GM12878 (cell line): Measurements from ENCODE around the gene C11orf58. TPM values are rescaled to one million over a fixed set of nuclear protein-coding genes. Genes with fewer than 3 reads are reported as not detected.
A peak's percentile ranks its signal among the peaks of the same experiment; 100 is the strongest.

Source experiments
- ATAC-seq: fragments of 200-7000 bp; cut with Tn5 transposase; 3 replicates; pipeline ENCODE4 v1.9.1; 2020; ENCODE audit warnings: mild to moderate bottlenecking, moderate library complexity
- BruUV-seq: library from RNA; stranded (reverse); fragments of 400-500 nt; replicated peaks from 2 replicates; lab custom pipeline; 2021; lab: Mats Ljungman, UMichigan
- CTCF ChIA-PET: fragments of 300-600 bp; sonication (Branson Sonifier 250); formaldehyde crosslinking; extraction: SDS; loops from one replicate; lab custom pipeline; 2021; ENCODE audit warnings: inconsistent platforms; lab: Yijun Ruan, JAX
- POLR2A ChIA-PET: fragments of 350-600 bp; formaldehyde crosslinking; extraction: SDS; loops from one replicate; lab custom pipeline; 2021; ENCODE audit warnings: inconsistent platforms; lab: Charles Lee
- RAD21 ChIA-PET: fragments of 300-600 bp; sonication (Branson Sonifier 250); formaldehyde crosslinking; loops from one replicate; lab custom pipeline; 2023; ENCODE audit warnings: antibody characterized with exemption; ENCODE audit not compliant: unreplicated experiment; lab: Charles Lee
- SMC1A ChIA-PET: fragments of 300-600 bp; sonication (Branson Sonifier 250); formaldehyde crosslinking; loops from one replicate; lab custom pipeline; 2023; ENCODE audit not compliant: unreplicated experiment, uncharacterized antibody; lab: Charles Lee
- DNase-seq: peaks from one replicate; pipeline ENCODE4 v3.0.0-alpha.2; 2011; ENCODE audit warnings: low read depth, low spot score
- FAIRE-seq: peaks from 3 replicates; lab custom pipeline; 2011; peaks lifted over from hg19 to GRCh38; lab: Jason Lieb, UNC
- H2AFZ ChIP-seq: 2 replicates; pipeline ENCODE4 v1.6.0; 2011; ENCODE audit warnings: low read depth, low read length, control low read depth; ENCODE audit not compliant: control insufficient read depth
- H3K27ac ChIP-seq: 2 replicates; pipeline ENCODE4 v1.5.1; 2011; ENCODE audit warnings: control low read depth; ENCODE audit not compliant: control insufficient read depth, insufficient read depth
- H3K27me3 ChIP-seq, 2 experiments: replicated peaks in 1 of 2; 2 replicates each; pipeline versions ENCODE4 v1.6.0 to v1.6.1; 2011; ENCODE audit warnings: low read length in 1 of 2; ENCODE audit not compliant: control insufficient read depth in 2 of 2, insufficient read depth in 2 of 2
- H3K36me3 ChIP-seq, 2 experiments: 2 replicates each; pipeline ENCODE4 v1.5.1; 2011; ENCODE audit warnings: low read length in 1 of 2; ENCODE audit not compliant: control insufficient read depth in 2 of 2, insufficient read depth in 2 of 2
- H3K4me1 ChIP-seq: 2 replicates; pipeline ENCODE4 v1.6.1; 2011; ENCODE audit warnings: mild to moderate bottlenecking, low read length, moderate library complexity, mixed read lengths; ENCODE audit not compliant: control insufficient read depth, insufficient read depth
- H3K4me2 ChIP-seq: 2 replicates; pipeline ENCODE4 v1.6.0; 2011; ENCODE audit warnings: control low read depth; ENCODE audit not compliant: control insufficient read depth, insufficient read depth
- H3K4me3 ChIP-seq: fragments of 200-600 bp; sonication (generic); 2 replicates; pipeline ENCODE4 v1.5.1; 2016
- H3K79me2 ChIP-seq: 2 replicates; pipeline ENCODE4 v1.6.0; 2011; ENCODE audit warnings: low read length; ENCODE audit not compliant: control insufficient read depth, insufficient read depth
- H3K9ac ChIP-seq: 2 replicates; pipeline ENCODE4 v1.8.0; 2011; ENCODE audit warnings: low read length, control low read depth, mixed read lengths; ENCODE audit not compliant: control insufficient read depth, insufficient read depth
- H3K9me3 ChIP-seq: replicated peaks from 3 replicates; pipeline ENCODE4 v1.5.1; 2011; ENCODE audit warnings: mild to moderate bottlenecking, low read length; ENCODE audit not compliant: control insufficient read depth, insufficient read depth
- H4K20me1 ChIP-seq: 2 replicates; pipeline ENCODE4 v1.6.0; 2011; ENCODE audit not compliant: control insufficient read depth, insufficient read depth
- E2F4 ChIP-seq: IDR thresholded peaks from 2 replicates; pipeline ENCODE4 v1.6.1; 2012; ENCODE audit warnings: low read depth, low read length, improper control_type of control experiment
- PAX8 ChIP-seq: fragments of 450-650 bp; IDR thresholded peaks from 2 replicates; pipeline ENCODE4 v1.6.1; 2017; ENCODE audit warnings: mild to moderate bottlenecking, moderate library complexity
- RELB ChIP-seq: fragments of 450-650 bp; IDR thresholded peaks from 2 replicates; pipeline ENCODE4 v1.6.1; 2017; ENCODE audit warnings: low read depth, mild to moderate bottlenecking, moderate library complexity
- SIN3A ChIP-seq: IDR thresholded peaks from 2 replicates; pipeline ENCODE4 v1.6.1; 2012; ENCODE audit warnings: low read depth, low read length, improper control_type of control experiment
- SIX5 ChIP-seq: IDR thresholded peaks from 2 replicates; pipeline ENCODE4 v1.6.1; 2011; ENCODE audit warnings: mild to moderate bottlenecking, low read depth, low read length, moderate library complexity; ENCODE audit not compliant: severe bottlenecking
- WGBS: methylation state at CpG from one replicate; pipeline ENCODE4 v1.1.6; 2016; ENCODE audit warnings: low lambda C conversion rate; ENCODE audit not compliant: insufficient replicate concordance, insufficient coverage; ENCODE audit errors: missing lambda C conversion rate; 5-methylcytosine and 5-hydroxymethylcytosine counted together
- in situ Hi-C: fragments of 300-500 bp; cut with MboI; formaldehyde crosslinking; loops from 9 replicates; pipeline ENCODE4 v1.14.3; 2018; ENCODE audit warnings: mixed read lengths
- intact Hi-C: fragments of 100-400 bp; cut with micrococcal nuclease; formaldehyde crosslinking; loops from one replicate; pipeline ENCODE4 v1.14.2; 2022; ENCODE audit not compliant: unreplicated experiment
- polyA plus RNA-seq, 11 experiments: library from polyadenylated mRNA; depleted of rRNA in 4 of 11; unstranded in 6 of 11; stranded (reverse) in 5 of 11; fragments of >200 nt; fragmentation: Nextera tagmentation in 4 of 11; fragmentation: Illumina TruSeq in 1 of 11; extraction: Ambion mirVana in 4 of 11; extraction: Trizol in 1 of 11; gene quantifications; 1 replicate in 1 of 11; 2 replicates in 10 of 11; pipeline versions ENCODE4 v1.2.1 to v1.2.3, GENCODE V29; 2011 to 2016; ENCODE audit warnings: inconsistent platforms in 2 of 11, missing spikeins in 2 of 11, low read depth in 1 of 11
- total RNA-seq, 4 experiments: library from RNA; depleted of rRNA in 3 of 4; stranded (reverse); fragments of >200 nt in 3 of 4; fragmentation: Illumina TruSeq in 1 of 4; extraction: Trizol in 1 of 4; gene quantifications; 2 replicates each; pipeline versions ENCODE4 v1.2.1 to v1.2.3, GENCODE V29; 2013 to 2021

The C11orf58 gene
- total and polyA plus RNA-seq, 10 of the 15 experiments (the other 5 are each of a cell fraction or from before 2014, with no cell fraction given), result 98.2 to 379 (median 211) TPM

- Histone ChIP-seq H3K4me1 (no peaks in the 10 kb centered on the region), H3K79me2 (peaks cover under 1% of the 10 kb centered on the region), H3K4me3 (no peak overlapping the region), H3K27ac (no peak overlapping the region), H3K27me3 (no peaks in the 10 kb centered on the region), H3K4me2 (no peak overlapping the region), H2AFZ (no peak overlapping the region), H3K36me3 (peaks cover 6 to 43% of the 10 kb centered on the region in 2 experiments), H3K9ac (no peak overlapping the region), H4K20me1 (no peaks in the 10 kb centered on the region), H3K9me3 (no peaks in the 10 kb centered on the region)
- no TSS peak for BruUV-seq
- SMC1A ChIA-PET, result interaction anchor here (1.2 to 2.0 kb wide), 3 partner anchors 9 to 12 kb away, joined by 4 to 8 read pairs (median 6); partner anchors contain the start of gene C11orf58
- in situ Hi-C loops, result no loop called here
- POLR2A ChIA-PET, result interaction anchor here (1.5 to 2.9 kb wide), 2 partner anchors 9 to 11 kb away, joined by 4 to 17 read pairs; partner anchors contain the start of gene C11orf58
- intact Hi-C loops, result no loop called here
- no peak for FAIRE-seq
- DNase-seq, result no peak
- RAD21 ChIA-PET, result no interaction called here
- TF ChIP-seq PAX8 (no peak), SIX5 (no peak), RELB (no peak), E2F4 (no peak), SIN3A (no peak)
- 0% methylated on average over 1 of the region's 1 CpG for WGBS
- ATAC-seq, result peak; percentile 36
- CTCF ChIA-PET, result interaction anchor here (1.3 to 3.4 kb wide), 3 partner anchors 11 to 37 kb away, joined by 4 to 12 read pairs (median 5); no protein-coding TSS in a partner anchor
These were observed 12.0 kb downstream of the C11orf58 start for GRCh38 chr11:16750417-16750816.
